Subcutaneous adipose tissue (tissue), 4 donors: ENCODE results near the gene COQ8B. TPM values are rescaled to one million over a fixed set of nuclear protein-coding genes. Genes with fewer than 3 reads are reported as not detected.

Experiments used
- CTCF ChIP-seq: fragments of 450-650 bp; IDR thresholded peaks from one replicate; pipeline ENCODE4 v1.5.1; 2016; ENCODE audit warnings: low read depth, mild to moderate bottlenecking, control low read depth, antibody characterized with exemption, moderate library complexity
- total RNA-seq, 4 donors: library from RNA; depleted of rRNA; stranded (reverse); fragments of >200 nt; gene quantifications; one replicate each; pipeline ENCODE4 v1.1.0, GENCODE V29; 2016

Gene COQ8B
- total RNA-seq, 4 donors from 2014 or later, result 16.5 to 32.2 (median 28.6) TPM

GRCh38 chr19:40687525-40688016 lies 29.1 kb downstream of the COQ8B start:
- TF ChIP-seq CTCF, result no peak

- TF ChIP-seq CTCF, result no peak
Measured at GRCh38 chr19:40686882-40687524, 29.7 kb downstream of the COQ8B start.

- no peak for TF ChIP-seq CTCF
Measured at GRCh38 chr19:40685563-40685962, 31.1 kb downstream of the COQ8B start.

GRCh38 chr19:40685016-40685526 lies 31.6 kb downstream of the COQ8B start:
- TF ChIP-seq CTCF, result no peak

GRCh38 chr19:40684280-40684679 lies 32.4 kb downstream of the COQ8B start:
- TF ChIP-seq CTCF, result no peak

- TF ChIP-seq CTCF, result no peak
Measured at GRCh38 chr19:40683437-40683836, 33.2 kb downstream of the COQ8B start.

- no peak for TF ChIP-seq CTCF
Measured at GRCh38 chr19:40682431-40682964, 34.2 kb downstream of the COQ8B start.
